T follicular helper cell (primary cell): ENCODE data around the gene LARP1.

Source experiments
- DNase-seq: peaks from one replicate; pipeline ENCODE4 v3.0.0-alpha.2; 2020; ENCODE audit warnings: low read depth

Gene LARP1

DNA sequence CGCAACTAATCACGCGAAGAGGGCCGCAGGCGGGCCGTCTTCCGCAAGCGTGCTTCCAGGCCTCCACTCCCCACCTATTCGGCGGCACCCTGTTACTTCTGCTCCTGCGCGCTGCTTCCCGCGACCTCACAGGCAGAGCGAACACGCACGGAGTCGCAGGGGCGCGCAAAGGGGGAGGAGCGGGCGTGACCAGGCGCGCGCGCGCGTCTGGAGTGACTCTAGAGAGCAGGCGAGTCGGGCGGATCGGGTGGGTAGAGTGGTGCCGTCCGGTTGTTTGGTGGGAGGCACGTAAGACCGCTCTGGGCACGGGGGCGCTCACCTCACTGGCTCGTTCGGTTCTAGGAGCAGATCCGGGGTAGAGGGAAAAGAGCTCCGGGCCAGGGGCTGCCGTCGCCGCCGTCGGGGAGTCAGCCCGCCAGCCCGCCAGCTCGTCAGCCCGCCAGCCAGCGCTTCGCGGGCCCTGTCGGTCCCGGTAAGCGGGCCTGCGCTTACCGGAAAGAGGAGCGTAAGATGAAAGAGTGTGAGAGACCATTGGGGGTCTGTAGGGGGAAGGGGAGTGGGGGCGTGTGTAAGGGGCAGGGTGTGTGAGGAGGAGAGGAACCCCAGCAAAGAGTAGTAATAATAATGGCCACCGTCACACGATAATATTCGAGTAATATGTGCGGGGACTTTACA is 103.3 kb downstream of the LARP1 start, which contains the start of gene CNOT8:
Gene CNOT8 (plus strand): TSS at position 331 of the 675 bp plus-strand sequence. CDS start 4,652 bp downstream, outside the sequence.
- DNase-seq = peak; percentile 94

DNA sequence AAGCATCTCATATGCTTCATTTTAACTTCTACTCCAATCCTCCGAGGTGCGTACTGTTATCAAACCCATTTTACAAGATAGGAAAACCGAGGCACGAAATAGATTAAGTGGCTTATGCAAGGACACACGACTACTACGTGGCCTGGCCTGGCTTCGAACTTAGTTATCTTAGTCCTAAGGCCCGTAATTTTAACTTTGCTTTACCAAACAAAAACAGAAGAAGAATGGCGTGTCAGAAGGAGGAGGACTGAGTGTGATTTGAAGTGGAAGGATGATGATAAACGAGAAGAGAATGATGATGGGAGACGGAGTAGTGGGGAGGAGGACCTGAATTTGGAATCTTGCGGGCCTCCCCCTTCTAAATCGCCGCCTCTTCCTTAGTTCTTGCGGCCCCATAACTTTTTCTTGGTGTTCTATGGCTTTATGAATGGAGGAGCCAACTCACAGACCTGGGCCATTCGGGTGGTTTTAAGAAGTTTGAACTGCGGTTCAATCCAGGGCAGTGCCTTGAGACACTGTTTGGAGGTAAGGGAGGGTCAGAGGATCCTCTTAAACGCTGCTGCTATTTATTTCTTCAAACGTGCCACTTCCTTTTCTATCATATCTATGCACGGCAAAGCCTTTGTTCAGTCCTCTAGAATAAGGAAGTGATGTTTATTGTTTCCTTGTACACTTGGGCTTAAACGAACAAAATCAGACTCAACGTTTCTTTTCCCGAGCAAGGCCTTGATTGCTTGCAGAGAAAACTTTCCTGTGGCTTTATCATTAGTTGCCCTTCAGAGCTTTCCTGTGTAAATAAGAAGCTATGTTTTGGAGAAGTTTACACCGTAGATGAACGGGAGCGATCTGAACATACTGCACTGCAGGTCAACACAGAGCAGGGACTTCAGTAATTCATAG is 104.0 kb downstream of the LARP1 start:
- DNase-seq = no peak

DNA sequence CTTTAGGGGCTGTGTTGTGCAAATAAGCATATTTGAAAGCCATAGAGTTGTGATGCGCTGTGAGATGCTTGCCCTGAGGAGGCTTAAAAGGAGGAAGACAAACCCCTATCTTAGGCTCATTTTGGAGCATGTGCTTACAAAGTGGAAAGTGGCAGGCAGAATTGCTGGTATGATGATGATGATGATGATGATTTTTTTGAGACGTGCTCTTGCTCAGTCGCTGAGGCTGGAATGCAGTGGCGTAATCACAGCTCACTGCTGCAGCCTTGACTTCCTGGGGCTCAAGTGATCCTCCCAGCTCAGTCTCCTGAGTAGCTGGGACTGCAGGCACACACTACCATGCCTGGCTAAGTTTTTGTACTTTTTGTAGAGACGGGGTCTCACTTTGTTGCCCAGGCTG is 104.9 kb downstream of the LARP1 start:
- DNase-seq = no peak

DNA sequence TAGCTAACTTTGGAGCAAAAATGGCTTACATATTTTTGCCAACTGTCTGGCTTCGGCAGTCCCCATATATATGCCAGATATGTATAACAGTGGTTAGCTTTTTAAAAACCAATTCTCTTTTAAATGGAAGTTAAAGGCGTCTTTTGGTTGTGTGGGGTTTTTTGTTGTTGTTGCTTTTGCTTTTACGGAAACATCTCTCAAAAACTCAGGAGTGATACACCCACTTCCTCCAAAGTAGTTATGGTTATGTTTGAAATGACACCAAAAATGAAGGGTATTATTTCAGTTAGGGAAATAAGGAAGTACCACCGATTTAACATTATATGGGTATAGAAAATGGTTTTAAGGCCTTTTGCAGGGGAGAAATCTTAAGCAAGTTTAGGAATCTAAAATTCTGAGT is 105.6 kb downstream of the LARP1 start:
- no peak for DNase-seq

DNA sequence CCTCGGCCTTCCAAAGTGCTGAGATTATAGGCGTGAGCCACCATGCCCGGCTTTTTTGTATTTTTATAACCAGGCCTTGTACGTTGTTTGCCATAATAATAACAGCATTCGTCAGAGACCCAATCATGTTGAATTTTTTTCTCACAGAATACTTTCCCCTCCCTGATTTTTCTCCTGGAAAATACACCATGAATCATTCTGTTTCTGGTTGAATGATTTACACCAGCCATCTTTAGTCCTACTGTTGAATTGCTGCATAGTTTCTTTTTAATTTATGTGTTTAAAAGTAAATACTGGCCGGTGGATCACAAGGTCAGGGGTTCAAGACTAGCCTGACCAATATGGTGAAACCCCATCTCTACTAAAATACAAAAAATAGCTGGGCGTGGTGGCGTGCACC is 106.8 kb downstream of the LARP1 start:
- no peak for DNase-seq

DNA sequence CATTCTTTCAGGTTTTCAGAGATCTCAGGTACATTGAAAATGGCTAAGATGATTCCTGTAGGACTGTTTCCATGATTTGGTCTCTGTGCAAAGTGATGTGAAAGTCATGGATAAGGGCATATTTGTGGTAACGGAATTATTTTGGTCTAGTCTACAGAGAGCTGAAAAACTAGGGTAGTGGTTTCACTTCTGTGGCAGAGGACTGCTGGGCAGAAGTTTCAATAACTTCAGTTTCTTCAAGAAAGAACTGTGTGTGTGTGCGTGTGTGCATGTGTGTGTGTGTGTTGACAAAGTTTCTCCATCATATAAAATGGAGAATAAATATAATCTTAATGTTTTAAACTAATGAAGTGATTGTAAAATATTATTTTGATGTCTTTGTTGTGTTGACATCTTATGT is 107.6 kb downstream of the LARP1 start:
- DNase-seq = no peak

DNA sequence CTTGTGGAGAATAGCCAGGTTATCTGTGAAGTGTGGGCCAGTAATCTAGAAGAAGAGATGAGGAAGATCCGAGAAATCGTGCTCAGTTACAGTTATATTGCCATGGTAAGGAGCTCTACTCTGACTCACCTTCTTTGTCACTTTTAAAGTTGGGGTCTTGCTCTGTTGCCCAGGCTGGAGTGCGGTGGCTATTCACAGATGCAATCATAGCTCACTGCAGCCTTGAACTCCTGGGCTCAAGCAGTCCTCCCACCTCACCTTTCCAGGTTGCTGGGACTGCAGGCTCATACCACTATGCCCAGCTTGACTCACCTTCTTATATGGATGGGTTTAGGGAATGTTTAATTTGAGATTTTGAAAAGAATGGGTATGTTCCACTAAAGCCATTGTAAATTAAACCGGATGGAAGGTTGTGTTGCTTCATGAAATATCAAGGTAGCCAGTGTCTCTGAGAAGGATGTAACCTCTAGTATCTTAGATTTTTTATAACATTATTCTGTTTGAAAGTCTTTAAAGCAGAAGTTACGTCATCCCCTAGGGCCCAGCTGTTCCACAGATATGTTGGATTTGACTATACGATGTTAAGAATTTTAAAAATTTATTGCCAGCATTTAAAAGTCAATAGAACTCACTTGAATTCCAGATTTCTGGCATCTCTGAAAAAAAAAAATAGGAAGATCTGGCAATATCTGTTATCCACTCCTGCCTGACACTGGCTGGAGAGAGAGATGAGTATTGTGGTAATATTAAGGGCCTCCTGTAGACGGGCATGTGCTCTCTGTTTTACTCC is 108.3 kb downstream of the LARP1 start:
- no peak for DNase-seq

DNA sequence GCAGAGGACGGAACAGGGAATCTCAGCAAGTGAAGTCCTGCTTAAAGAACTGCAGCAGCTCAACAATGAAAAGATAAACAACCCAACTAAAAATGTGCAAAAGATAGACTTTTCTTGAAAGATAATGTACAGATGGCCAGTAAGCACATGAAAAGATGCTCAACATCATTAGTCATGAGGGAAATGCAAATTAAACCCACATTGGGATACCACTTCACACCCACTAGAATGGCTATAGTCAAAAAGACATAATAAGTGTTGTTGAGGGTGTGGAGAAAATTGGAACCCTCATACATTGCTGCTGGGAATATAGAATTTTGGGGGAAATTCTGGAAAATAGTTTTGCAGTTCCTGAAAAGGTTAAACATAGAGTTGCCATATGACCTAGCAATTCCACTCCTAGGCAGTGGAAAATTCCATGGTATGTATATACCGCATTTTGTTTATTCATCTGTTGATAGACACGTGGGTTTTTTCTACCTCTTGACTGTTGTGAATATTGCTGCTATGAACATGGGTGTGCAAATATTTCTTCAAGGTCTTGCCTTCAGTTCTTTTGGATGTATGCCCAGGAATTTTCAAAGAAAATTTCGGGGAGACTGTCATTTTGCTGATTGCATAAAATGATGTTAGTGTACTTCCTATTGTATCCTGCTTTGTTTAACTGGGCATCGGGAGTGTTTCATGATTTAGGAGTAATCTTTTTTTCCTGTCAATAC is 110.4 kb downstream of the LARP1 start:
- no peak for DNase-seq

DNA sequence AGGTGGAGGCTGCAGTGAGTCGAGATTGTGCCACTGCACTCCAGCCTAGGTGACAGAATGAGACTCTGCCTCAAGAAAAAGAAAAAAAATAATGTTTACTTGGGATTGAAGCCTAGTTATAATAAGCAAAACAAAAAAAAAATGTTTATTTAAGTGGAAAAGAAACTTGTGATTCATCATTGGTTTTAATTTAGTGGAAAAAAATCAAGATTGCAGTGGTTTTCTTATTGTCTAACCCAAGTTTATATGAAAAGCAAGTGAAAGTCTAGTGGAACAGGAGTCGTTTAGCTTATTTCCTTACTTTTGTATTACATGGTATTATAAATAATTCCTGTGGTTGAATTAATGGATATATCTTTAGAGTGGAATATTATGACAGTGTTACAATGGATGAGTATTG is 111.7 kb downstream of the LARP1 start:
- no peak for DNase-seq
